ENCODE measurements around the gene OMG. TPM values are rescaled to one million over a fixed set of nuclear protein-coding genes. Genes with fewer than 3 reads are reported as not detected.

Gene OMG
- total RNA-seq, 1 experiment from 2014 or later = not detected

GRCh38 chr17:31250229-31250628, 46.8 kb downstream of the OMG start:
- no peaks in the 10 kb centered on the region for H3K79me2 ChIP-seq (ENCODE audit: insufficient read depth, low read length)
- TF ChIP-seq POLR2A (IDR thresholded peaks at IDR 0.05; ENCODE audit: borderline replicate concordance, extremely low read depth, insufficient read depth, insufficient read length) (no peak), EZH2phosphoT487 (IDR thresholded peaks at IDR 0.05; ENCODE audit: borderline replicate concordance) (no peak), JUND (IDR thresholded peaks at IDR 0.05) (no peak), SP1 (IDR thresholded peaks at IDR 0.05; ENCODE audit: low read depth) (no peak), FOSL1 (IDR thresholded peaks at IDR 0.05; ENCODE audit: low read depth) (no peak), ATF3 (IDR thresholded peaks at IDR 0.05) (no peak), EZH2 (IDR thresholded peaks at IDR 0.05) (no peak), ZNF274 (IDR thresholded peaks at IDR 0.05; ENCODE audit: low read depth, low read length) (no peak)
- TF ChIP-seq, protein P1, sequence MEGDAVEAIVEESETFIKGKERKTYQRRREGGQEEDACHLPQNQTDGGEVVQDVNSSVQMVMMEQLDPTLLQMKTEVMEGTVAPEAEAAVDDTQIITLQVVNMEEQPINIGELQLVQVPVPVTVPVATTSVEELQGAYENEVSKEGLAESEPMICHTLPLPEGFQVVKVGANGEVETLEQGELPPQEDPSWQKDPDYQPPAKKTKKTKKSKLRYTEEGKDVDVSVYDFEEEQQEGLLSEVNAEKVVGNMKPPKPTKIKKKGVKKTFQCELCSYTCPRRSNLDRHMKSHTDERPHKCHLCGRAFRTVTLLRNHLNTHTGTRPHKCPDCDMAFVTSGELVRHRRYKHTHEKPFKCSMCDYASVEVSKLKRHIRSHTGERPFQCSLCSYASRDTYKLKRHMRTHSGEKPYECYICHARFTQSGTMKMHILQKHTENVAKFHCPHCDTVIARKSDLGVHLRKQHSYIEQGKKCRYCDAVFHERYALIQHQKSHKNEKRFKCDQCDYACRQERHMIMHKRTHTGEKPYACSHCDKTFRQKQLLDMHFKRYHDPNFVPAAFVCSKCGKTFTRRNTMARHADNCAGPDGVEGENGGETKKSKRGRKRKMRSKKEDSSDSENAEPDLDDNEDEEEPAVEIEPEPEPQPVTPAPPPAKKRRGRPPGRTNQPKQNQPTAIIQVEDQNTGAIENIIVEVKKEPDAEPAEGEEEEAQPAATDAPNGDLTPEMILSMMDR (IDR thresholded peaks at IDR 0.05 in 2 of 3, conservative IDR thresholded peaks at IDR 0.05 in 1 of 3; ENCODE audit: borderline replicate concordance in 1 of 3, insufficient read depth in 1 of 3, low read depth in 2 of 3, low read length in 2 of 3) = no peak
- TF ChIP-seq, protein P2, sequence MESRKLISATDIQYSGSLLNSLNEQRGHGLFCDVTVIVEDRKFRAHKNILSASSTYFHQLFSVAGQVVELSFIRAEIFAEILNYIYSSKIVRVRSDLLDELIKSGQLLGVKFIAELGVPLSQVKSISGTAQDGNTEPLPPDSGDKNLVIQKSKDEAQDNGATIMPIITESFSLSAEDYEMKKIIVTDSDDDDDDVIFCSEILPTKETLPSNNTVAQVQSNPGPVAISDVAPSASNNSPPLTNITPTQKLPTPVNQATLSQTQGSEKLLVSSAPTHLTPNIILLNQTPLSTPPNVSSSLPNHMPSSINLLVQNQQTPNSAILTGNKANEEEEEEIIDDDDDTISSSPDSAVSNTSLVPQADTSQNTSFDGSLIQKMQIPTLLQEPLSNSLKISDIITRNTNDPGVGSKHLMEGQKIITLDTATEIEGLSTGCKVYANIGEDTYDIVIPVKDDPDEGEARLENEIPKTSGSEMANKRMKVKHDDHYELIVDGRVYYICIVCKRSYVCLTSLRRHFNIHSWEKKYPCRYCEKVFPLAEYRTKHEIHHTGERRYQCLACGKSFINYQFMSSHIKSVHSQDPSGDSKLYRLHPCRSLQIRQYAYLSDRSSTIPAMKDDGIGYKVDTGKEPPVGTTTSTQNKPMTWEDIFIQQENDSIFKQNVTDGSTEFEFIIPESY (IDR thresholded peaks at IDR 0.05; ENCODE audit: extremely low read depth, insufficient replicate concordance, low read length) = no peak
- no peak overlapping the region for H3K4me2 ChIP-seq (ENCODE audit: low read length)
- POLR2A ChIA-PET = no interaction called here
- ATAC-seq (no peak), DNase-seq (ENCODE audit: low read depth, low spot score) (no peak)
- RAD21 ChIA-PET (ENCODE audit: low non-redundant PET in 1 of 2, low total read pairs in 2 of 2, uncharacterized antibody in 2 of 2, unreplicated experiment in 2 of 2) = no interaction called here
- H3K4me1 ChIP-seq (ENCODE audit: control insufficient read depth in 1 of 2, insufficient read depth in 2 of 2, low read length in 2 of 2) = no peaks in the 10 kb centered on the region
- peaks cover 0 to 2% of the 10 kb centered on the region in 2 experiments; a peak in 2 of 4 replicates for H3K36me3 ChIP-seq (ENCODE audit: control insufficient read depth in 1 of 2, insufficient read depth in 2 of 2, low read length in 2 of 2)
- BruUV-seq (replicated peaks) = no TSS peak
- no peak overlapping the region for H3K27ac ChIP-seq (ENCODE audit: low read depth, low read length)
- no peaks in the 10 kb centered on the region for H3K27me3 ChIP-seq (ENCODE audit: insufficient read depth, low read length)
- no peak overlapping the region for H3K4me3 ChIP-seq (replicated peaks in 1 of 2; ENCODE audit: low read depth in 1 of 2, low read length in 2 of 2)
- intact Hi-C loops (cut with micrococcal nuclease) = no loop called here
- H3K9ac ChIP-seq (ENCODE audit: low read length) = no peak overlapping the region
- H3K9me3 ChIP-seq (ENCODE audit: control insufficient read depth in 1 of 2, insufficient read depth in 1 of 2, low read depth in 1 of 2, low read length in 2 of 2) = no peaks in the 10 kb centered on the region
- no peaks in the 10 kb centered on the region for H3K9me2 ChIP-seq (ENCODE audit: insufficient read depth)
- CTCF ChIA-PET = no interaction called here
- no peak overlapping the region for H2AFZ ChIP-seq (ENCODE audit: low read depth, low read length, poor library complexity, severe bottlenecking)
- H4K20me1 ChIP-seq (ENCODE audit: insufficient read depth) = no peaks in the 10 kb centered on the region

Measured in HCT116 (cell line).